ENCODE measurements around the gene GARIN6. TPM values are rescaled to one million over a fixed set of nuclear protein-coding genes. Genes with fewer than 3 reads are reported as not detected.

GARIN6 gene
- total RNA-seq, 1 experiment from 2014 or later = not detected

DNA sequence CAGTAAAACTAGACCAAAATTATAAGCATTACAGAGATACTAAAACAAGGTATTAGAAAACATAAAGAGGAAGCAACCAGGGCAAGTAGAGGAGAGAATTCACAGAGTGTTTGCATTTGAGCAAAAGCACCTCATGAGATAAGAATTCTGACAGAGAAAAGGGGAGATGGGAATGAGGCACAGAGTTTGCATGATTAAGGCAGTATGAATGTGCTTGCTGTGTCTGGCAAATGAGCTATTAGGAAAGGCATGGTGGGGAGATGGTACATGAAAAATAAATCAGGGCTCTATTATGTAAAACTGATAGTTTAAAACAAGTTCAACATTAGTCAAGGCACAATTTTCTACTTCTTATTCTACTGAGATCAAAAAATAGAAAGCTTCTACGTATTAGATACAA is 23.1 kb downstream of the GARIN6 start (continued):
- no peak for TF ChIP-seq USF1 (CRISPR knock-in tag; IDR thresholded peaks at IDR 0.05)
- no peak for TF ChIP-seq NFE2L1 (CRISPR knock-in tag; IDR thresholded peaks at IDR 0.05)
- no peak for TF ChIP-seq JUN (CRISPR knock-in tag; IDR thresholded peaks at IDR 0.05)
- TF ChIP-seq, protein P1, sequence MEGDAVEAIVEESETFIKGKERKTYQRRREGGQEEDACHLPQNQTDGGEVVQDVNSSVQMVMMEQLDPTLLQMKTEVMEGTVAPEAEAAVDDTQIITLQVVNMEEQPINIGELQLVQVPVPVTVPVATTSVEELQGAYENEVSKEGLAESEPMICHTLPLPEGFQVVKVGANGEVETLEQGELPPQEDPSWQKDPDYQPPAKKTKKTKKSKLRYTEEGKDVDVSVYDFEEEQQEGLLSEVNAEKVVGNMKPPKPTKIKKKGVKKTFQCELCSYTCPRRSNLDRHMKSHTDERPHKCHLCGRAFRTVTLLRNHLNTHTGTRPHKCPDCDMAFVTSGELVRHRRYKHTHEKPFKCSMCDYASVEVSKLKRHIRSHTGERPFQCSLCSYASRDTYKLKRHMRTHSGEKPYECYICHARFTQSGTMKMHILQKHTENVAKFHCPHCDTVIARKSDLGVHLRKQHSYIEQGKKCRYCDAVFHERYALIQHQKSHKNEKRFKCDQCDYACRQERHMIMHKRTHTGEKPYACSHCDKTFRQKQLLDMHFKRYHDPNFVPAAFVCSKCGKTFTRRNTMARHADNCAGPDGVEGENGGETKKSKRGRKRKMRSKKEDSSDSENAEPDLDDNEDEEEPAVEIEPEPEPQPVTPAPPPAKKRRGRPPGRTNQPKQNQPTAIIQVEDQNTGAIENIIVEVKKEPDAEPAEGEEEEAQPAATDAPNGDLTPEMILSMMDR (IDR thresholded peaks at IDR 0.05) = no peak
- TF ChIP-seq RORB (CRISPR knock-in tag; IDR thresholded peaks at IDR 0.05) = no peak
- TF ChIP-seq, protein P2, sequence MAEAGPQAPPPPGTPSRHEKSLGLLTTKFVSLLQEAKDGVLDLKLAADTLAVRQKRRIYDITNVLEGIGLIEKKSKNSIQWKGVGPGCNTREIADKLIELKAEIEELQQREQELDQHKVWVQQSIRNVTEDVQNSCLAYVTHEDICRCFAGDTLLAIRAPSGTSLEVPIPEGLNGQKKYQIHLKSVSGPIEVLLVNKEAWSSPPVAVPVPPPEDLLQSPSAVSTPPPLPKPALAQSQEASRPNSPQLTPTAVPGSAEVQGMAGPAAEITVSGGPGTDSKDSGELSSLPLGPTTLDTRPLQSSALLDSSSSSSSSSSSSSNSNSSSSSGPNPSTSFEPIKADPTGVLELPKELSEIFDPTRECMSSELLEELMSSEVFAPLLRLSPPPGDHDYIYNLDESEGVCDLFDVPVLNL (CRISPR knock-in tag; IDR thresholded peaks at IDR 0.05; ENCODE audit: borderline replicate concordance, low read depth) = no peak
- no peak for TF ChIP-seq MXD4 (CRISPR knock-in tag; IDR thresholded peaks at IDR 0.05; ENCODE audit: borderline replicate concordance)

DNA sequence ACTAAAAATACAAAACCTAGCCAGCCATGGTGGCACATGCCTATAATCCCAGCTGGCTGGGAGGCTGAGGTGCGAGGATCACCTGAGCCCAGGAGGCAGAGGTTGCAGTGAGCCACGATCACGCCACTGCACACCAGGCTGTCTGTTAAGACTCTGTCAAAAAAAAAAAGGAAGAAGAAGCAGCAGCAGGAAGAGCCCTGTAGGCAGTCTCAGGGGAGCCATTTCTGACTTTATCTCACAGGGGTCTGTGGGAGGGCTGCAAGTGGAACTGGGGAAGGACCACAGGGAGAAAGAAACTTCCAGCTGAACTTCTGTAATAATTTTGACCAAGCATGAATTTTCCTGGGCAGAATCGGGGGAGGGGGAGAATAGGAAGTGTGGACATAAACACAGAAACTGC is 32.7 kb downstream of the GARIN6 start:
- ATAC-seq (no peak), DNase-seq (ENCODE audit: low spot score) (no peak)
- TF ChIP-seq STAT6 (CRISPR knock-in tag; conservative IDR thresholded peaks at IDR 0.05; ENCODE audit: low read depth) = no peak
- TF ChIP-seq, protein P3, sequence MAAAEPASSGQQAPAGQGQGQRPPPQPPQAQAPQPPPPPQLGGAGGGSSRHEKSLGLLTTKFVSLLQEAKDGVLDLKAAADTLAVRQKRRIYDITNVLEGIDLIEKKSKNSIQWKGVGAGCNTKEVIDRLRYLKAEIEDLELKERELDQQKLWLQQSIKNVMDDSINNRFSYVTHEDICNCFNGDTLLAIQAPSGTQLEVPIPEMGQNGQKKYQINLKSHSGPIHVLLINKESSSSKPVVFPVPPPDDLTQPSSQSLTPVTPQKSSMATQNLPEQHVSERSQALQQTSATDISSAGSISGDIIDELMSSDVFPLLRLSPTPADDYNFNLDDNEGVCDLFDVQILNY (CRISPR knock-in tag; IDR thresholded peaks at IDR 0.05) = no peak
- no peak for TF ChIP-seq ZNF396 (CRISPR knock-in tag; IDR thresholded peaks at IDR 0.05; ENCODE audit: borderline replicate concordance)
- TF ChIP-seq, protein P4, sequence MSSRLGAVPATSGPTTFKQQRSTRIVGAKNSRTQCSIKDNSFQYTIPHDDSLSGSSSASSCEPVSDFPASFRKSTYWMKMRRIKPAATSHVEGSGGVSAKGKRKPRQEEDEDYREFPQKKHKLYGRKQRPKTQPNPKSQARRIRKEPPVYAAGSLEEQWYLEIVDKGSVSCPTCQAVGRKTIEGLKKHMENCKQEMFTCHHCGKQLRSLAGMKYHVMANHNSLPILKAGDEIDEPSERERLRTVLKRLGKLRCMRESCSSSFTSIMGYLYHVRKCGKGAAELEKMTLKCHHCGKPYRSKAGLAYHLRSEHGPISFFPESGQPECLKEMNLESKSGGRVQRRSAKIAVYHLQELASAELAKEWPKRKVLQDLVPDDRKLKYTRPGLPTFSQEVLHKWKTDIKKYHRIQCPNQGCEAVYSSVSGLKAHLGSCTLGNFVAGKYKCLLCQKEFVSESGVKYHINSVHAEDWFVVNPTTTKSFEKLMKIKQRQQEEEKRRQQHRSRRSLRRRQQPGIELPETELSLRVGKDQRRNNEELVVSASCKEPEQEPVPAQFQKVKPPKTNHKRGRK (CRISPR knock-in tag; IDR thresholded peaks at IDR 0.05; ENCODE audit: borderline replicate concordance) = no peak
- no peak for TF ChIP-seq NR2C2 (CRISPR knock-in tag; IDR thresholded peaks at IDR 0.05)
- no peak for TF ChIP-seq MYBL2 (CRISPR knock-in tag; IDR thresholded peaks at IDR 0.05)
- TF ChIP-seq SP1 (CRISPR knock-in tag; conservative IDR thresholded peaks at IDR 0.05) = no peak
- TF ChIP-seq ZNF232 (CRISPR knock-in tag; IDR thresholded peaks at IDR 0.05) = no peak
- TF ChIP-seq ZBTB21 (CRISPR knock-in tag; IDR thresholded peaks at IDR 0.05; ENCODE audit: borderline replicate concordance) = no peak
- no peak for TF ChIP-seq ARID4B (CRISPR knock-in tag; IDR thresholded peaks at IDR 0.05; ENCODE audit: borderline replicate concordance)
- TF ChIP-seq, protein P5, sequence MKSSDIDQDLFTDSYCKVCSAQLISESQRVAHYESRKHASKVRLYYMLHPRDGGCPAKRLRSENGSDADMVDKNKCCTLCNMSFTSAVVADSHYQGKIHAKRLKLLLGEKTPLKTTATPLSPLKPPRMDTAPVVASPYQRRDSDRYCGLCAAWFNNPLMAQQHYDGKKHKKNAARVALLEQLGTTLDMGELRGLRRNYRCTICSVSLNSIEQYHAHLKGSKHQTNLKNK (CRISPR knock-in tag; IDR thresholded peaks at IDR 0.05) = no peak
- no peak for TF ChIP-seq MAX (CRISPR knock-in tag; IDR thresholded peaks at IDR 0.05)
- Mint-ChIP-seq H3K4me3 (no peak overlapping the region), H3K9me3 (peaks cover 18% of the 10 kb centered on the region), H3K27ac (no peak overlapping the region), H3K4me1 (no peaks in the 10 kb centered on the region), H3K27me3 (ENCODE audit: low read depth) (no peaks in the 10 kb centered on the region), H3K36me3 (peaks cover 3% of the 10 kb centered on the region; the same call in 1 of the 2 replicates)
- ChIA-PET CTCF (no interaction called here), POLR2A (no interaction called here)
